Limb (tissue), 2 donors: ENCODE measurements around the gene SKIL.
"Not testable (repeated sequence)": the region's sequence is repeated elsewhere in the genome, so short reads cannot be mapped to it uniquely, and the experiment has no call there.

Experiments used
- DNase-seq, 2 donors: peaks; one replicate each; pipeline ENCODE4 v3.0.0-alpha.2; 2016; ENCODE audit errors: extremely low spot score in 2 of 2

Gene SKIL

GRCh38 chr3:170357176-170358041 lies at the start of gene SKIL:
TSS of gene SKIL (plus strand) at chr3:170357715. CDS start at chr3:170360332, 2,617 bp downstream.
- DNase-seq = peak; percentile 93 to 97

- DNase-seq = no peak
Observed at GRCh38 chr3:170309046-170309445, 48.5 kb upstream of the SKIL start.

- DNase-seq = no peak
Observed at GRCh38 chr3:170317954-170318353, 39.6 kb upstream of the SKIL start.

- no peak for DNase-seq
Observed at GRCh38 chr3:170320461-170321121, 36.9 kb upstream of the SKIL start.

GRCh38 chr3:170321321-170322034 lies 36.0 kb upstream of the SKIL start:
- no peak for DNase-seq

GRCh38 chr3:170322566-170323269 lies 34.8 kb upstream of the SKIL start:
- DNase-seq = no peak

- DNase-seq = no peak
Observed at GRCh38 chr3:170323331-170323730, 34.2 kb upstream of the SKIL start.

- no peak for DNase-seq
Observed at GRCh38 chr3:170324962-170325361, 32.6 kb upstream of the SKIL start.

GRCh38 chr3:170327040-170327808 lies 30.3 kb upstream of the SKIL start:
- no peak for DNase-seq

GRCh38 chr3:170327868-170328548 lies 29.5 kb upstream of the SKIL start:
- DNase-seq = not testable (repeated sequence)

GRCh38 chr3:170330366-170330765 lies 27.1 kb upstream of the SKIL start:
- no peak for DNase-seq

- no peak for DNase-seq
Observed at GRCh38 chr3:170331143-170331542, 26.4 kb upstream of the SKIL start.

- no peak for DNase-seq
Observed at GRCh38 chr3:170337420-170337819, 20.1 kb upstream of the SKIL start.

- DNase-seq = no peak
Observed at GRCh38 chr3:170338690-170339340, 18.7 kb upstream of the SKIL start.

- DNase-seq = not testable (repeated sequence)
Observed at GRCh38 chr3:170342273-170342672, 15.2 kb upstream of the SKIL start.

- DNase-seq = not testable (repeated sequence)
Observed at GRCh38 chr3:170343859-170344258, 13.7 kb upstream of the SKIL start.

GRCh38 chr3:170344971-170345370 lies 12.5 kb upstream of the SKIL start:
- no peak for DNase-seq

- DNase-seq = no peak
Observed at GRCh38 chr3:170346481-170347392, 10.8 kb upstream of the SKIL start.
